Left lung (tissue), 10 donors: ENCODE results near the gene TRAPPC11. TPM values are rescaled to one million over a fixed set of nuclear protein-coding genes. Genes with fewer than 3 reads are reported as not detected.

Experiments
- ATAC-seq: fragments of 200-7000 bp; cut with Tn5 transposase; one replicate; pipeline ENCODE4 v1.9.1; 2020; ENCODE audit warnings: moderate library complexity
- DNase-seq, 4 donors: peaks; one replicate each; pipeline ENCODE4 v3.0.0-alpha.2; 2013 to 2020
- H3K27ac ChIP-seq, 2 donors: fragments of 200-600 bp; sonication (generic) in 1 of 2; one replicate each; pipeline versions ENCODE4 v1.5.0 to v1.8.0; 2020 to 2021
- H3K27me3 ChIP-seq, 2 donors: fragments of 200-600 bp; sonication (generic) in 1 of 2; one replicate each; pipeline versions ENCODE4 v1.5.0 to v1.8.0; 2020 to 2021
- H3K36me3 ChIP-seq, 2 donors: fragments of 200-600 bp; sonication (generic) in 1 of 2; one replicate each; pipeline versions ENCODE4 v1.5.0 to v1.8.0; 2020 to 2021
- H3K4me1 ChIP-seq, 2 donors: fragments of 200-600 bp; one replicate each; pipeline ENCODE4 v1.8.0; 2021
- H3K4me3 ChIP-seq, 2 donors: fragments of 200-600 bp; sonication (generic) in 1 of 2; one replicate each; pipeline versions ENCODE4 v1.5.0 to v1.8.0; 2020 to 2021; ENCODE audit warnings: mild to moderate bottlenecking in 1 of 2
- H3K9me3 ChIP-seq, 2 donors: fragments of 200-600 bp; sonication (generic) in 1 of 2; one replicate each; pipeline versions ENCODE4 v1.5.0 to v1.8.0; 2020 to 2021
- CTCF ChIP-seq, 2 donors: fragments of 200-600 bp; sonication (generic) in 1 of 2; IDR thresholded peaks; one replicate each; pipeline versions ENCODE4 v1.5.0 to v1.8.0; 2021; ENCODE audit warnings: antibody characterized with exemption in 2 of 2
- intact Hi-C, 2 donors: fragments of 100-400 bp; cut with DNase I; formaldehyde crosslinking; loops; one replicate each; pipeline versions ENCODE4 v1.11.2 to v1.14.2; 2022
- polyA plus RNA-seq, 6 donors: library from polyadenylated mRNA; unstranded; fragments of 120-200 nt; gene quantifications; one replicate each; pipeline ENCODE4 v1.2.1, GENCODE V29; 2013; ENCODE audit not compliant: insufficient read length in 6 of 6
- total RNA-seq, 2 donors: library from RNA; stranded (reverse); fragmentation: NEBNext Ultra II Directional; extraction: Animal tissue kit (Norgen Biotek cat#: 25700); gene quantifications; one replicate each; pipeline ENCODE4 v1.2.1, GENCODE V29; 2021
- donor health status: DM: no; HTN: yes; CAD: no.
- donor health status: DM: no; HTN: no; CAD: no.

The TRAPPC11 gene
- total and polyA plus RNA-seq, 8 donors, result 29.5 to 55.2 (median 49.2) TPM

DNA sequence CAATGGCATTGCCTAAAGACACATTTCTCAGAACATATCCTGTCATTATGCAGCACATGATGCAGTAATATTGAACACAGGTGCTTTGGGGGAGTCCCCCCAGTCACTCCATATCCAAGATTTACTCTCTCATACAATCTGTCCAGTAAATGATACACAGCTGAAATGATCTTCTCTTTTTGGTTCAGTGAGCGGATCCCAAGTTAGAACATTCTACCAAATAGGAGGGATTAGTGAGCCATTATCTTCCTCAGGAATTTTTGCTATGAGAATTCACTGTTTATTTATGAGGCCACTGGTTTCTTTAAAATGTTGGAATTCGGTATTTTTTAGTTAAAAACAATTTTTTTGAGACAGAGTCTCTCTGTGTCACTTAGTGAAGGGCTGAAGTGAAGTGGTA, 96.5 kb downstream of the TRAPPC11 start:
- Histone ChIP-seq H3K27ac (no peak overlapping the region), H3K36me3 (no peaks in the 10 kb centered on the region), H3K9me3 (no peaks in the 10 kb centered on the region), H3K27me3 (no peaks in the 10 kb centered on the region), H3K4me3 (no peak overlapping the region), H3K4me1 (no peaks in the 10 kb centered on the region)
- DNase-seq (no peak), ATAC-seq (no peak)
- TF ChIP-seq CTCF (IDR thresholded peaks at IDR 0.05), result no peak
- intact Hi-C loops, result no loop called here

GRCh38 chr4:183757060-183757459, 98.0 kb downstream of the TRAPPC11 start:
- Histone ChIP-seq H3K9me3 (no peaks in the 10 kb centered on the region), H3K36me3 (no peaks in the 10 kb centered on the region), H3K27me3 (no peaks in the 10 kb centered on the region), H3K27ac (no peak overlapping the region), H3K4me1 (no peaks in the 10 kb centered on the region), H3K4me3 (no peak overlapping the region)
- intact Hi-C loops, result no loop called here
- DNase-seq (peak in 2 of 4 donors; percentile 35 to 51), ATAC-seq (peak; percentile 84)
- no peak for TF ChIP-seq CTCF (IDR thresholded peaks at IDR 0.05)

GRCh38 chr4:183758061-183758757, 99.1 kb downstream of the TRAPPC11 start:
- no peaks in the 10 kb centered on the region for H3K27me3 ChIP-seq
- ATAC-seq (no peak), DNase-seq (peak in 1 of 4 donors; percentile 67)
- H3K4me1 ChIP-seq, result no peaks in the 10 kb centered on the region
- H3K36me3 ChIP-seq, result no peaks in the 10 kb centered on the region
- no peaks in the 10 kb centered on the region for H3K9me3 ChIP-seq
- intact Hi-C loops, result no loop called here
- no peak overlapping the region for H3K4me3 ChIP-seq
- TF ChIP-seq CTCF (IDR thresholded peaks at IDR 0.05), result no peak
- no peak overlapping the region for H3K27ac ChIP-seq

DNA sequence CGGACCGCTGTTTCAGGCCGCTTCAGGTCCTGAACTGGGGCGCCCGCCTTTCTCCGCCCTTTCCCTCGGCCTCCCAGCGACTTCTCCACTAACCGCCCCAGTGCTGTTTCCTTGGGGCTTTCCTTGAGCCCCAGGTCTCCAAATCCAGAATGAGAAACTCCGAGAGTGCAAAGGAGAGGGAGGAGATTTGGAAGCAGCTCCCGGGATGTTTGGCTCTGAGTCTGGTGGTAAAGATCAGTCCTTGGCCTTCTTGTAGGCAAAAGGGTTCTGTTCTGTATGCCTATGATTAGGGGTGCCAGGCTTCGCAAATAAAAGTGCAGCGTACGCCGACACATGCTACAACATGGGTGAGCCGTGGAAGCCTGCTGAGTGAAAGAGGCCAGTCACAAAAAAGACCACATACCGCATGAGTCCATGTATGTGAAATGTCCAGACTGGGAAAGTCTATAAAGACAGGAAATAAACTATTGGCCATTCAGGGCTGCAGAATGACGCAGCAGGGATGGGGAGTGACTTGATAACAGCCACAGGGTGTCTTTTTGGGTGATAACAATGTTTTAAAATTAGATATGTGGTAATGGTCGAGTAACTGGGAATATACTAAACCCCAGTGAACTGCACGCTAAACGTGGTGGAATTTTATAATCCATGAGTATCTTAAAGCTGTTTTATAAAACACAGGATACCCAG, 99.8 kb downstream of the TRAPPC11 start:
- DNase-seq, result no peak

More for the DNA sequence above, 99.8 kb downstream of the TRAPPC11 start:
- no peaks in the 10 kb centered on the region for H3K36me3 ChIP-seq
- H3K9me3 ChIP-seq, result no peaks in the 10 kb centered on the region
- no peak for ATAC-seq
- no peaks in the 10 kb centered on the region for H3K27me3 ChIP-seq
- intact Hi-C loops, result no loop called here
- H3K4me3 ChIP-seq, result no peak overlapping the region
- no peak for TF ChIP-seq CTCF (IDR thresholded peaks at IDR 0.05)
- H3K4me1 ChIP-seq, result no peaks in the 10 kb centered on the region
- no peak overlapping the region for H3K27ac ChIP-seq
